CD4-positive, CD25-positive, alpha-beta regulatory T cell (primary cell): ENCODE measurements around the gene CREB5. TPM values are rescaled to one million over a fixed set of nuclear protein-coding genes. Genes with fewer than 3 reads are reported as not detected.

ENCODE experiments used
- ATAC-seq, 2 donors: fragments of 150-1000 bp; cut with Tn5 transposase; one replicate each; pipeline ENCODE4 v1.10.0; 2021; ENCODE audit warnings: low read depth in 2 of 2, moderate number of reproducible peaks in 2 of 2, moderate library complexity in 1 of 2
- DNase-seq, 3 donors: peaks; one replicate each; pipeline versions ENCODE4 v3.0.0 to v3.0.0-alpha.2; 2012 to 2022; ENCODE audit warnings: mixed read lengths in 1 of 3
- H3K27ac ChIP-seq: one replicate; pipeline ENCODE4 v1.7.0; 2013; ENCODE audit warnings: mild to moderate bottlenecking, low read length; ENCODE audit not compliant: insufficient read depth, poor library complexity, severe bottlenecking
- H3K27me3 ChIP-seq: one replicate; pipeline ENCODE4 v1.7.0; 2013; ENCODE audit warnings: low read length; ENCODE audit not compliant: control insufficient read depth, insufficient read depth
- H3K36me3 ChIP-seq: one replicate; pipeline ENCODE4 v1.7.0; 2013; ENCODE audit warnings: mild to moderate bottlenecking, low read length, moderate library complexity; ENCODE audit not compliant: control insufficient read depth, insufficient read depth
- H3K4me1 ChIP-seq: 2 replicates; pipeline ENCODE4 v1.7.0; 2013; ENCODE audit warnings: mild to moderate bottlenecking, low read length; ENCODE audit not compliant: insufficient read depth, control insufficient read depth, poor library complexity, severe bottlenecking
- H3K4me3 ChIP-seq: one replicate; pipeline ENCODE4 v1.7.0; 2013; ENCODE audit warnings: low read depth, mild to moderate bottlenecking, low read length, moderate library complexity
- H3K9me3 ChIP-seq, 2 experiments: 1 replicate in 1 of 2; 2 replicates in 1 of 2; pipeline ENCODE4 v1.7.0; 2013; ENCODE audit warnings: low read length in 2 of 2, mild to moderate bottlenecking in 1 of 2, moderate library complexity in 1 of 2; ENCODE audit not compliant: control insufficient read depth in 2 of 2
- H3K27ac Mint-ChIP-seq, 3 donors: one replicate each; pipeline ENCODE4 v1.8.0; 2020 to 2022; ENCODE audit warnings: mild to moderate bottlenecking in 3 of 3, mixed read lengths in 3 of 3, moderate library complexity in 2 of 3
- H3K27me3 Mint-ChIP-seq: one replicate; pipeline ENCODE4 v1.8.0; 2022; ENCODE audit warnings: mild to moderate bottlenecking, mixed read lengths
- H3K36me3 Mint-ChIP-seq: one replicate; pipeline ENCODE4 v1.8.0; 2020; ENCODE audit warnings: mixed read lengths
- H3K4me1 Mint-ChIP-seq, 4 donors: one replicate each; pipeline ENCODE4 v1.8.0; 2020 to 2022; ENCODE audit warnings: mixed read lengths in 4 of 4, mild to moderate bottlenecking in 1 of 4
- H3K4me3 Mint-ChIP-seq, 4 donors: one replicate each; pipeline ENCODE4 v1.8.0; 2020 to 2022; ENCODE audit warnings: mild to moderate bottlenecking in 4 of 4, mixed read lengths in 4 of 4, moderate library complexity in 3 of 4
- H3K9me3 Mint-ChIP-seq, 7 donors: one replicate each; pipeline ENCODE4 v1.8.0; 2020 to 2022; ENCODE audit warnings: mixed read lengths in 7 of 7, mild to moderate bottlenecking in 3 of 7, moderate library complexity in 2 of 7
- polyA plus RNA-seq, 4 donors: library from polyadenylated mRNA; unstranded; fragments of 300-500 nt; fragmentation: Illumina TruSeq; gene quantifications; one replicate each; pipeline ENCODE4 v1.2.3, GENCODE V29; 2021
- total RNA-seq: library from RNA; stranded (reverse); gene quantifications from one replicate; pipeline ENCODE4 v1.2.3, GENCODE V29; 2022

CREB5 gene
- total and polyA plus RNA-seq, 5 donors from 2014 or later: 1.3 TPM; not detected in 4

- DNase-seq: no peak
Measured at GRCh38 chr7:28570113-28570969, 158.0 kb downstream of the CREB5 start.

GRCh38 chr7:28570970-28571288, 158.6 kb downstream of the CREB5 start:
- Mint-ChIP-seq H3K27me3 (peaks cover 5% of the 10 kb centered on the region), H3K27ac (no peak overlapping the region), H3K9me3 (peaks cover 0 to 1% (median 0%) of the 10 kb centered on the region in 7 donors), H3K4me1 (no peaks in the 10 kb centered on the region), H3K4me3 (no peak overlapping the region), H3K36me3 (no peaks in the 10 kb centered on the region)
- Histone ChIP-seq H3K27me3 (no peaks in the 10 kb centered on the region), H3K27ac (no peak overlapping the region), H3K9me3 (no peaks in the 10 kb centered on the region), H3K36me3 (no peaks in the 10 kb centered on the region), H3K4me3 (no peak overlapping the region), H3K4me1 (no peaks in the 10 kb centered on the region)
- no peak for ATAC-seq
- no peak for DNase-seq

More at GRCh38 chr7:28570113-28570969, 158.0 kb downstream of the CREB5 start:
- no peaks in the 10 kb centered on the region for H3K36me3 Mint-ChIP-seq
- ATAC-seq: no peak
- H3K4me1 Mint-ChIP-seq: no peaks in the 10 kb centered on the region
- peaks cover 0 to 1% (median 0%) of the 10 kb centered on the region in 7 donors for H3K9me3 Mint-ChIP-seq
- Histone ChIP-seq H3K27ac (no peak overlapping the region), H3K9me3 (no peaks in the 10 kb centered on the region), H3K36me3 (no peaks in the 10 kb centered on the region), H3K27me3 (no peaks in the 10 kb centered on the region), H3K4me1 (no peaks in the 10 kb centered on the region), H3K4me3 (no peak overlapping the region)
- no peak overlapping the region for H3K27ac Mint-ChIP-seq
- peaks cover 5% of the 10 kb centered on the region for H3K27me3 Mint-ChIP-seq
- H3K4me3 Mint-ChIP-seq: no peak overlapping the region

GRCh38 chr7:28571405-28571804, 159.1 kb downstream of the CREB5 start:
- Mint-ChIP-seq H3K27me3 (peaks cover 5% of the 10 kb centered on the region), H3K36me3 (no peaks in the 10 kb centered on the region), H3K4me3 (no peak overlapping the region), H3K4me1 (no peaks in the 10 kb centered on the region), H3K9me3 (peaks cover 0 to 1% (median 0%) of the 10 kb centered on the region in 7 donors), H3K27ac (no peak overlapping the region)
- H3K4me1 ChIP-seq: no peaks in the 10 kb centered on the region
- no peaks in the 10 kb centered on the region for H3K36me3 ChIP-seq
- no peak for DNase-seq
- no peaks in the 10 kb centered on the region for H3K9me3 ChIP-seq
- no peak for ATAC-seq
- H3K4me3 ChIP-seq: no peak overlapping the region
- H3K27me3 ChIP-seq: no peaks in the 10 kb centered on the region
- H3K27ac ChIP-seq: no peak overlapping the region

- H3K27ac Mint-ChIP-seq: no peak overlapping the region
- Histone ChIP-seq H3K27ac (no peak overlapping the region), H3K4me1 (no peaks in the 10 kb centered on the region), H3K9me3 (no peaks in the 10 kb centered on the region), H3K27me3 (no peaks in the 10 kb centered on the region), H3K4me3 (no peak overlapping the region), H3K36me3 (no peaks in the 10 kb centered on the region)
- no peak overlapping the region for H3K4me3 Mint-ChIP-seq
- no peaks in the 10 kb centered on the region for H3K4me1 Mint-ChIP-seq
- H3K27me3 Mint-ChIP-seq: peaks cover 5% of the 10 kb centered on the region
- H3K36me3 Mint-ChIP-seq: no peaks in the 10 kb centered on the region
- ATAC-seq: no peak
- DNase-seq: no peak
- peaks cover 0 to 1% (median 0%) of the 10 kb centered on the region in 7 donors for H3K9me3 Mint-ChIP-seq
Measured at GRCh38 chr7:28572321-28573058, 160.2 kb downstream of the CREB5 start.

GRCh38 chr7:28573059-28573553, 160.8 kb downstream of the CREB5 start:
- Mint-ChIP-seq H3K36me3 (no peaks in the 10 kb centered on the region), H3K27me3 (peaks cover 5% of the 10 kb centered on the region), H3K4me1 (no peaks in the 10 kb centered on the region), H3K9me3 (peaks cover 0 to 1% (median 0%) of the 10 kb centered on the region in 7 donors), H3K27ac (no peak overlapping the region), H3K4me3 (no peak overlapping the region)
- Histone ChIP-seq H3K27me3 (no peaks in the 10 kb centered on the region), H3K27ac (no peak overlapping the region), H3K9me3 (no peaks in the 10 kb centered on the region), H3K4me1 (no peaks in the 10 kb centered on the region), H3K36me3 (no peaks in the 10 kb centered on the region), H3K4me3 (no peak overlapping the region)
- DNase-seq (no peak), ATAC-seq (no peak)

- no peaks in the 10 kb centered on the region for H3K4me1 Mint-ChIP-seq
- Histone ChIP-seq H3K9me3 (no peaks in the 10 kb centered on the region), H3K4me1 (no peaks in the 10 kb centered on the region), H3K27me3 (no peaks in the 10 kb centered on the region), H3K4me3 (no peak overlapping the region), H3K36me3 (no peaks in the 10 kb centered on the region), H3K27ac (no peak overlapping the region)
- no peaks in the 10 kb centered on the region for H3K36me3 Mint-ChIP-seq
- H3K9me3 Mint-ChIP-seq: peaks cover 0 to 1% (median 0%) of the 10 kb centered on the region in 7 donors
- peaks cover 5% of the 10 kb centered on the region for H3K27me3 Mint-ChIP-seq
- no peak overlapping the region for H3K27ac Mint-ChIP-seq
- DNase-seq (no peak), ATAC-seq (no peak)
- H3K4me3 Mint-ChIP-seq: no peak overlapping the region
Measured at GRCh38 chr7:28573651-28574301, 161.5 kb downstream of the CREB5 start.

- H3K9me3 ChIP-seq: no peaks in the 10 kb centered on the region
- no peaks in the 10 kb centered on the region for H3K27me3 ChIP-seq
- Mint-ChIP-seq H3K4me1 (no peaks in the 10 kb centered on the region), H3K27me3 (peaks cover 5% of the 10 kb centered on the region), H3K27ac (no peak overlapping the region), H3K4me3 (no peak overlapping the region), H3K36me3 (no peaks in the 10 kb centered on the region), H3K9me3 (peaks cover 0 to 1% (median 0%) of the 10 kb centered on the region in 7 donors)
- no peak for DNase-seq
- H3K36me3 ChIP-seq: no peaks in the 10 kb centered on the region
- no peak for ATAC-seq
- no peak overlapping the region for H3K27ac ChIP-seq
- no peaks in the 10 kb centered on the region for H3K4me1 ChIP-seq
- H3K4me3 ChIP-seq: no peak overlapping the region
Measured at GRCh38 chr7:28575241-28575643, 162.9 kb downstream of the CREB5 start.
